ENCODE data around the gene SSTR5.

DNA sequence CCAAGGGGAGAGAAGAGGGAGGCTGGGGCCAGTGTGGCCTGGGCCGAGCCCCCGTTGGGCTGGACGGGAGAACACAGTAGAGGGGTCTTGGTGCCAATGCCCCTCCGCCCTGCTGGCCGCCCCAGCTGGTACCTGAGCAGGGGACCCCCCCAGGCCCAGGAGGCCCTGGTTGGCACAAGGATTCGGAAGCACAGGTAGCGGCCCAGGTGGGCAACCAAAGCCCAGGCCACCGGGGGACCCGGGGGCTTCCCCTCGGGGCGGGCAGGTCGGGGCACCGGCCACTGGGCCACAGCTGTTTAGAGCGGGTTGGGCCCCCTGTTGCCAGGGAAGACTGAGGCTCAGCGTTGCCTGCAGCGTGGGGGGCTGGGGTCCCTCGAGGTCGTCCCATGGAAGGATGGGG is 51.7 kb downstream of the SSTR5 start:
- TF ChIP-seq POLR2A (IDR thresholded peaks at IDR 0.05; ENCODE audit: low read length) (no peak), GATA1 (IDR thresholded peaks at IDR 0.05; ENCODE audit: low read depth, low read length) (no peak)

Data from erythroblast (primary cell).